Calu3 (cell line): ENCODE data around the gene SP5. TPM values are rescaled to one million over a fixed set of nuclear protein-coding genes. Genes with fewer than 3 reads are reported as not detected.

Experiments
- BruUV-seq: library from RNA; stranded (reverse); fragments of 400-500 nt; replicated peaks from 2 replicates; lab custom pipeline; 2021; lab: Mats Ljungman, UMichigan
- CTCF ChIA-PET: fragments of 300-600 bp; sonication (Branson Sonifier 250); formaldehyde crosslinking; loops from one replicate; lab custom pipeline; 2022; ENCODE audit warnings: antibody characterized with exemption; lab: Charles Lee
- DNase-seq: peaks from one replicate; pipeline ENCODE4 v3.0.0; 2022
- H3K27ac Mint-ChIP-seq: one replicate; pipeline ENCODE4 v1.8.0; 2022; ENCODE audit warnings: mixed read lengths; ENCODE audit not compliant: unreplicated experiment
- H3K27me3 Mint-ChIP-seq: one replicate; pipeline ENCODE4 v1.8.0; 2022; ENCODE audit warnings: mixed read lengths; ENCODE audit not compliant: unreplicated experiment
- H3K36me3 Mint-ChIP-seq: one replicate; pipeline ENCODE4 v1.8.0; 2022; ENCODE audit warnings: mild to moderate bottlenecking, moderate library complexity, mixed read lengths; ENCODE audit not compliant: insufficient read depth, unreplicated experiment
- H3K4me1 Mint-ChIP-seq: one replicate; pipeline ENCODE4 v1.8.0; 2022; ENCODE audit warnings: mild to moderate bottlenecking, low read depth, mixed read lengths; ENCODE audit not compliant: unreplicated experiment
- H3K4me3 Mint-ChIP-seq: one replicate; pipeline ENCODE4 v1.8.0; 2022; ENCODE audit warnings: mild to moderate bottlenecking, low read depth, moderate library complexity, mixed read lengths; ENCODE audit not compliant: unreplicated experiment
- H3K9me3 Mint-ChIP-seq: one replicate; pipeline ENCODE4 v1.8.0; 2022; ENCODE audit warnings: low read depth, mixed read lengths; ENCODE audit not compliant: unreplicated experiment
- intact Hi-C: fragments of 100-400 bp; cut with micrococcal nuclease; formaldehyde crosslinking; loops from one replicate; pipeline ENCODE4 v1.10.0; 2022; ENCODE audit not compliant: unreplicated experiment
- total RNA-seq: library from RNA; stranded (reverse); gene quantifications from 2 replicates; pipeline ENCODE4 v1.2.3, GENCODE V29; 2022
- TF ChIP-seq, protein P1 (sequence below): fragments of 200-600 bp; IDR thresholded peaks from one replicate; pipeline ENCODE4 v1.8.0; 2022; ENCODE audit warnings: antibody characterized with exemption; ENCODE audit not compliant: unreplicated experiment

SP5 gene
- total RNA-seq, 1 experiment from 2014 or later = 0.73 TPM

DNA sequence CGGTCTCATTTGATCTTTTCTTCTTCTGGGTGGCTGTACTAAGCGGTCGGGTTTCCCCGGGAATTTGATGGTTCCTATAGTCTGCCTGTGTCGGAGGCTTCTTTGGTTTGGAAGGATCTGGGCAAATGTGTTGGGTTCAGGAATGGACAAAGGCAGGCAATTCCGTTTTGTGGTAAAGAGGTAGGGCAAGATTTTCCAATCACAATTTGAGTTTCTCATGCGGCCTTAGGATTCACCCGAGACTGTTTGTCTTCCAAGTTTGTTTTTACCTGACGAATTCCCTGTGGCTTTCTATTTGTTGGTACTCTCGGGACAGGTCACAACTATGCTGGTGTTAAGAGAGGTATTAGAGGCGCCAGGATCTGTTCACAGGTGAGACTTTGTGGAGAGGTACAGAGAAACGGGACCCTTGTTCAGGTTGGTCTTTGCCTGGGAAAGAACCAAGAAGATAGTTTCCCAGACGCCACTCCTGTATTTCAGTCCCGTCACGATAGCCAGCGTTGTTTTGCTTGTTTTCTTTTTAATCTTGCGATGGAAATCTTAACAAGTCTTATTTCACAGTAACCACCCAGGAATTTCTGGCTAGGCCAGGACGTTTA lies 3.0 kb downstream of the SP5 start:
- no peaks in the 10 kb centered on the region for H3K9me3 Mint-ChIP-seq
- H3K27ac Mint-ChIP-seq = no peak overlapping the region

DNA sequence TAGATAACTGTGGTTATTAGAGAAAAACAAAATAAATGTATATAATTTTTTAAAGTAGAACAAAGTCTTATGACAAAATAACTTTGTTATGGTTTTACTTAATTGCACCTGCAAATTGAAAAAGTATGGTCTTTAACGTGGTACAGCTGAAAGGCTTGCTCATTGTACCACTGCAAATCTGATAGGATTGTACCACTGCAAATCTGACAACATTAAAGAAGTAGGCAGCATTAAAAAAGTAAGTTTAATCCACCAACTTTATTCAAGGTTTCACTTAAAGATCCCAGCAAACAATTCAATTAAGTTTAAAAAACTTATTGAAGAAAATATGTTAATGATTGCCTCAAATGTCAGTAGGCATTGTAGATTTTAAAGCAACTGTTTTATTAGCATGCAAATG lies 4.7 kb downstream of the SP5 start:
- Mint-ChIP-seq H3K27ac (no peak overlapping the region), H3K4me3 (no peak overlapping the region), H3K4me1 (no peaks in the 10 kb centered on the region), H3K36me3 (peaks cover 10% of the 10 kb centered on the region), H3K9me3 (no peaks in the 10 kb centered on the region), H3K27me3 (no peaks in the 10 kb centered on the region)
- DNase-seq = no peak
- intact Hi-C loops = loop anchor here (5.0 to 10.0 kb wide), 2 partner anchors 95 to 313 kb away; partner anchors contain the start of gene GAD1
- TF ChIP-seq, protein P1, sequence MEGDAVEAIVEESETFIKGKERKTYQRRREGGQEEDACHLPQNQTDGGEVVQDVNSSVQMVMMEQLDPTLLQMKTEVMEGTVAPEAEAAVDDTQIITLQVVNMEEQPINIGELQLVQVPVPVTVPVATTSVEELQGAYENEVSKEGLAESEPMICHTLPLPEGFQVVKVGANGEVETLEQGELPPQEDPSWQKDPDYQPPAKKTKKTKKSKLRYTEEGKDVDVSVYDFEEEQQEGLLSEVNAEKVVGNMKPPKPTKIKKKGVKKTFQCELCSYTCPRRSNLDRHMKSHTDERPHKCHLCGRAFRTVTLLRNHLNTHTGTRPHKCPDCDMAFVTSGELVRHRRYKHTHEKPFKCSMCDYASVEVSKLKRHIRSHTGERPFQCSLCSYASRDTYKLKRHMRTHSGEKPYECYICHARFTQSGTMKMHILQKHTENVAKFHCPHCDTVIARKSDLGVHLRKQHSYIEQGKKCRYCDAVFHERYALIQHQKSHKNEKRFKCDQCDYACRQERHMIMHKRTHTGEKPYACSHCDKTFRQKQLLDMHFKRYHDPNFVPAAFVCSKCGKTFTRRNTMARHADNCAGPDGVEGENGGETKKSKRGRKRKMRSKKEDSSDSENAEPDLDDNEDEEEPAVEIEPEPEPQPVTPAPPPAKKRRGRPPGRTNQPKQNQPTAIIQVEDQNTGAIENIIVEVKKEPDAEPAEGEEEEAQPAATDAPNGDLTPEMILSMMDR = no peak
- no TSS peak for BruUV-seq
- CTCF ChIA-PET = no interaction called here

More for the DNA sequence above, 3.0 kb downstream of the SP5 start:
- CTCF ChIA-PET = no interaction called here
- intact Hi-C loops = loop anchor here (5.0 to 10.0 kb wide), 2 partner anchors 97 to 311 kb away; partner anchors contain the start of gene GAD1
- H3K27me3 Mint-ChIP-seq = no peaks in the 10 kb centered on the region
- peaks cover 25% of the 10 kb centered on the region for H3K36me3 Mint-ChIP-seq
- no peaks in the 10 kb centered on the region for H3K4me1 Mint-ChIP-seq
- TF ChIP-seq, protein P1 = no peak
- H3K4me3 Mint-ChIP-seq = no peak overlapping the region
- no TSS peak for BruUV-seq
- DNase-seq = no peak

DNA sequence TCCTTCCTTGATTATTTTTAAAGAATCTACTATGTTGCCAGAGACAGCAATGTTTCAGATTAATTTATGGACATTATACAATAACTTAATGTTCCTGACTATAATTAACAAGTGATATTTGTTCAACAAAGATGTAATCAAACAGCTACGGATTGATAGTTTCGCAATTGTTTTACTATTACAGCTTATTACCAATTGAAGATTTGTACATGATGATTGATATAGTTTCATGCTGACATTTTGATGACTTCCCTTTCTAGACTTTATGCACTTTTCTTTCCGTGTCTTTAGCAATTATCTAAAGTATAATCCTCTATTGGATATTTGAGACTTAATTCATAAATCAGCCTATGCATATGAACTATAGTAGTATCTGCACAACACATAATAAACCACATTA lies 6.5 kb downstream of the SP5 start:
- DNase-seq = no peak
- Mint-ChIP-seq H3K27me3 (no peaks in the 10 kb centered on the region), H3K4me1 (no peaks in the 10 kb centered on the region), H3K9me3 (no peaks in the 10 kb centered on the region), H3K27ac (no peak overlapping the region), H3K36me3 (no peaks in the 10 kb centered on the region), H3K4me3 (no peak overlapping the region)
- CTCF ChIA-PET = interaction anchor here (0.6 kb wide), 1 partner anchor 55 kb away, joined by 3 read pairs; no protein-coding TSS in a partner anchor
- TF ChIP-seq, protein P1 = no peak
- intact Hi-C loops = no loop called here
- no TSS peak for BruUV-seq

DNA sequence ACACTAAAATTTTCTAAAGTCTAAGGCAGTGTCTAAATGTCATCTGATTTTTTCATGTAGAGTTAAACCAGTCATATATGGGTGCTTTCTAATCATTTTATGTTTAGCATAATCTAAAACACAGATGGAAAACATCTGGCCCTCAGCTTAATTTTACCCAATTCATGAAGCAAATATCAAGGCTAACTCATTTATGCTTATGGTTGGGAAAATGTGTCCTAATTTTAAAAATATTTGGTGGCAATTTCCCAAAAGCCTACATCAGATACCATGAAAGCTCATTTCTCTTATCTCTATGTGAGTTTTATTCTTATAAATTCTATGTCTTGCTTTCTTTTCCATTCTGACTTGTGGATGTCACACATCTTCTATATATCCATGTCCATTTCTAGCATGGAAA lies 7.2 kb downstream of the SP5 start:
- H3K27ac Mint-ChIP-seq = no peak overlapping the region
- intact Hi-C loops = no loop called here
- no peaks in the 10 kb centered on the region for H3K36me3 Mint-ChIP-seq
- DNase-seq = no peak
- TF ChIP-seq, protein P1 = no peak
- H3K4me1 Mint-ChIP-seq = no peaks in the 10 kb centered on the region
- no peaks in the 10 kb centered on the region for H3K27me3 Mint-ChIP-seq
- no peaks in the 10 kb centered on the region for H3K9me3 Mint-ChIP-seq
- no TSS peak for BruUV-seq
- CTCF ChIA-PET = no interaction called here
- no peak overlapping the region for H3K4me3 Mint-ChIP-seq
